Measurements from ENCODE around the gene TNK2. TPM values are rescaled to one million over a fixed set of nuclear protein-coding genes. Genes with fewer than 3 reads are reported as not detected.
"Not testable (repeated sequence)": the region's sequence is repeated elsewhere in the genome, so short reads cannot be mapped to it uniquely, and the experiment has no call there.

The TNK2 gene
- total RNA-seq, 1 donor from 2014 or later, result 56.7 TPM

DNA sequence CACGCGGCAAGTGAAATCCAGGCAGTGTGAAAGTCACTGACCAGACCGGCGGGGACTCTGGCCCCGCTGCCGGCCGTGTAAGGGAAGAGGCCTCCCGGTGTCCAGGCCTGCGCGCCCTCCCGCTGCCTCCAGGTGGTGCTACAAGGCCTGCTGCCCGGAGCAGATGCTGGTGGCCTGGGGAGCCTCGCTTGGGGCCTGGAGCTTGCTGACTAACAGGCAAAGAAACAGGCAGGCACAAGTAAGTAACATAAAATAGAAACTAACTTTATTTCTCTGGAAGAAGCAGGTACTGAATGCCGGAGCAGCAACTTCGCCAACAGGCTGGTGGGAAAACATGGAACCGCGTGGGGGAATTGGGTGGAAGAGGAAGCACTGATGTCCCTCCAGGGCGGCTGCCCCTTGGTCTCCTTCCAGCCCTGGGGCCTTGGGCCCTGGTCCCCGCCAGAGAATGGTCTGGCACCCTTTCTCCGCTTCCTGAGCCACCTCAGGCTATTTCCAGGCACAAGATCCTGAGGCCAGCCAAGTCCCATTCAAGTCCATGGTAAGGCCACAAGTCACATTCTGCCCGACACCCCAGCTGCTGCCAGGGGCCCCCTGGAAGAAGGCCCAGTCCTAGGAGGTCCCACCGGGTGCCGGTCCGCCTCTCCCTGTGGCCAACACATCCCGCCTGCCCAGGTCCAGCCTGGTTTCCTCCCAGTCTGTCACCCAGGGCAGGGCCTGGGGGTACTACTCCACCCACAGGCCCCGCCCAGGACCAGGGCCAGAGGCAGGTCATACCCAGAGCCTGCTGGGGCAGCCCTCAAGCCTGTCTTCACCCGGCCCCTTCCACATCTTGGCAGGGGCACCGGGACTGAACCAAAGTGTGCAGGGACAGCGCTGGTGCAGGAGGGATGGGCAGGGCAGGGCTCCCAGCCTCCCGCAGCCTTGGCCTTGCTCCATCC, 45.0 kb downstream of the TNK2 start:
- intact Hi-C loops (cut with DNase I), result no loop called here
- TF ChIP-seq, protein P1, sequence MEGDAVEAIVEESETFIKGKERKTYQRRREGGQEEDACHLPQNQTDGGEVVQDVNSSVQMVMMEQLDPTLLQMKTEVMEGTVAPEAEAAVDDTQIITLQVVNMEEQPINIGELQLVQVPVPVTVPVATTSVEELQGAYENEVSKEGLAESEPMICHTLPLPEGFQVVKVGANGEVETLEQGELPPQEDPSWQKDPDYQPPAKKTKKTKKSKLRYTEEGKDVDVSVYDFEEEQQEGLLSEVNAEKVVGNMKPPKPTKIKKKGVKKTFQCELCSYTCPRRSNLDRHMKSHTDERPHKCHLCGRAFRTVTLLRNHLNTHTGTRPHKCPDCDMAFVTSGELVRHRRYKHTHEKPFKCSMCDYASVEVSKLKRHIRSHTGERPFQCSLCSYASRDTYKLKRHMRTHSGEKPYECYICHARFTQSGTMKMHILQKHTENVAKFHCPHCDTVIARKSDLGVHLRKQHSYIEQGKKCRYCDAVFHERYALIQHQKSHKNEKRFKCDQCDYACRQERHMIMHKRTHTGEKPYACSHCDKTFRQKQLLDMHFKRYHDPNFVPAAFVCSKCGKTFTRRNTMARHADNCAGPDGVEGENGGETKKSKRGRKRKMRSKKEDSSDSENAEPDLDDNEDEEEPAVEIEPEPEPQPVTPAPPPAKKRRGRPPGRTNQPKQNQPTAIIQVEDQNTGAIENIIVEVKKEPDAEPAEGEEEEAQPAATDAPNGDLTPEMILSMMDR (IDR thresholded peaks at IDR 0.05), result peak; percentile 96
- H3K27ac ChIP-seq, result no peak overlapping the region

DNA sequence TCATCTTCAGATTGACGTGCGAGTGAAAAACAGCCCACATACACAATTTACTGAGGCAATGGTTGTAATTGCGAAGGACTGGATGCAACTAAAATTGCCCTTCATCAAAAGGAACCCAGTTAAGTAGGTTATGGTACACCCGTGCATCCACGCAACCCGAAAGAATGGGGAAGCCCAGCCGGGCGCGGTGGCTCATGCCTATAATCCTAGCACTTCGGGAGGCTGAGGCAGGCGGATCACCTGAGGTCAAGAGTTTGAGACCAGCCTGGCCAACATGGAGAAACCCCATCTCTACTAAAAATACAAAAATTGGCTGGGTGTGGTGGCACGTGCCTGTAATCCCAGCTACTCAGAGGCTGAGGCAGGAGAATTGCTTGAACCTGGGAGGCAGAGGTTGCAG, 46.0 kb downstream of the TNK2 start:
- not testable (repeated sequence) for DNase-seq

More for the DNA sequence above, 45.0 kb downstream of the TNK2 start:
- ATAC-seq (peak; percentile 94 to 97), DNase-seq (peak; percentile 92)
- Histone ChIP-seq H3K4me3 (no peak overlapping the region), H3K27me3 (ENCODE audit: low read depth) (peaks cover 4% of the 10 kb centered on the region), H3K9me3 (no peaks in the 10 kb centered on the region), H3K4me1 (peaks cover 8% of the 10 kb centered on the region), H3K36me3 (peaks cover 30% of the 10 kb centered on the region)

GRCh38 chr3:195860456-195860855, 47.9 kb downstream of the TNK2 start:
- intact Hi-C loops (cut with DNase I), result no loop called here
- DNase-seq (no peak), ATAC-seq (no peak)
- Histone ChIP-seq H3K27ac (no peak overlapping the region), H3K27me3 (ENCODE audit: low read depth) (peaks cover 4% of the 10 kb centered on the region), H3K4me1 (peaks cover 8% of the 10 kb centered on the region), H3K36me3 (peaks cover 5% of the 10 kb centered on the region), H3K4me3 (no peak overlapping the region), H3K9me3 (no peaks in the 10 kb centered on the region)
- TF ChIP-seq, protein P1 (IDR thresholded peaks at IDR 0.05), result no peak

More for the DNA sequence above, 46.0 kb downstream of the TNK2 start:
- H3K4me1 ChIP-seq; ATAC-seq; intact Hi-C loops (cut with DNase I); H3K27ac ChIP-seq; H3K27me3 ChIP-seq (ENCODE audit: low read depth); H3K4me3 ChIP-seq; H3K9me3 ChIP-seq: not testable (repeated sequence)
- peaks cover 19% of the 10 kb centered on the region for H3K36me3 ChIP-seq

DNA sequence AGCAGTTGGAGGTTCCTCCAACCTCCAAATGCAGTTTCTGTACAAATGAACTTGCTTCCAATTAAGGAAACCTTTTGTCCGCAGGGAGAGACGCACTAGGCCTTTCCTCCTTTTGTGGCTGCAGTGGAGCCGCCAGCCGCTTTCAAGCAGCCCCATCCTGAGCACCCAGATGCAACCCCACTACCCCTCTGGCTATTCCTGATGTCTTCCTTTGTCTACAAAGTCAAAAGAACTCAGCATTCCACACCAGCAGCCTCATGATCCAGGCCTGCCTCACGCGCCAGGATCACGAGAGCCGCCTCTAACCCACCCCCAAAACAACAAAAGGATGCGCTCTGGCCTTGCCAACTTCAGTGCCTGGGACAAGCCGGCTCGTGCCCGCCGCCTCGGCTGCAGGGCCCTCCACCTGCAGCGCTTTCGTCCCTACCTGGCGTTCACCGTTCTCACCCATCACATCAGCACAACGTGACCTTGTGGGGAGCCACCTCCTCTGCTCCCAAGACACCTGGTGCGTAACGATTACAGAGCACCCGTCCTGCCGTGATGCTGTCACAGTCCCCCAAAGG, 48.4 kb downstream of the TNK2 start:
- intact Hi-C loops (cut with DNase I), result no loop called here
- ATAC-seq, result no peak
- peaks cover 5% of the 10 kb centered on the region for H3K36me3 ChIP-seq
- peaks cover 4% of the 10 kb centered on the region for H3K27me3 ChIP-seq (ENCODE audit: low read depth)
- no peak overlapping the region for H3K27ac ChIP-seq
- no peak for DNase-seq
- TF ChIP-seq, protein P1 (IDR thresholded peaks at IDR 0.05), result no peak
- H3K4me3 ChIP-seq, result no peak overlapping the region
- H3K4me1 ChIP-seq, result peaks cover 8% of the 10 kb centered on the region
- H3K9me3 ChIP-seq, result no peaks in the 10 kb centered on the region

DNA sequence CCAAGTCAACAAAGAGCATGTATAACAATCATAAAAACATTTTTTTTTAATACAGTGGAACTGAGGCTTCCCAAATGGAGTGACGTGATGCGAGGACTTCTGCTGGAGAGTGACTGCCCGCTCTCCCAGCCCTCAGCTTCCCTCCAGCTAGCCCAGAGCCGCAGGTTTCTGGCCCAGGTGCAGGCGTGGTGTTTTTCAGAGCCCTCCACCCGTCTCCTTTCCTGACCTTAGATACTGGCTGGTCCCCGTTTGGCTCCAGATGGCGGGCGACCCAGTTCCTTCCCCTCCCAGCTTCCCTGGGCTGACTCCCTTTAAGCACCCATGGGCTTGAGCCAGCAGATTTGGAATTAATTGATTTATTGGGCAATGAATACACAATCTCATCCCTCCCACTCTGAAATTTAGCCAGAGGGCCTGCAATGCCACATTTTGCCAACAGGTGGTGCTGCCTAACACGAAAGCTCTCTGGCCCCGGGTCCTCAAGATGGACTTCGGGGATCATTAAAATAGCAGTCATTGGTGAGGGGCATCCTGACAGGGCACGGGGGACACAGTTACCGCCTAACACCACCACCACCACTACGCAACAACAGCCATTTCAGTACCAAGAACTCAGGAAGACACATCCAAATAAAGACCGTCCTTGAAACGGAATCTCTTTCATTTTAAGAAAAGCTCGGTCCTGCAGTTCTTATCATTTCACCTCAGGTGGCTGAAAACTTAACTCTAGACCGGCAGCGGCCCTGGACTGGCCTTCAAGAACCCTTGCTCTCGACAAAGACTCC, 49.1 kb downstream of the TNK2 start:
- Histone ChIP-seq H3K27ac (no peak overlapping the region), H3K9me3 (no peaks in the 10 kb centered on the region), H3K4me3 (no peak overlapping the region), H3K36me3 (peaks cover 5% of the 10 kb centered on the region), H3K27me3 (ENCODE audit: low read depth) (peaks cover 4% of the 10 kb centered on the region), H3K4me1 (peaks cover 8% of the 10 kb centered on the region)
- intact Hi-C loops (cut with DNase I), result no loop called here
- ATAC-seq (peak; percentile 49 to 58), DNase-seq (peak; percentile 75)
- TF ChIP-seq, protein P1 (IDR thresholded peaks at IDR 0.05), result peak; percentile 94

Data from lower lobe of right lung (tissue), 2 donors.